ENCODE measurements around the gene SPOCK2. TPM values are rescaled to one million over a fixed set of nuclear protein-coding genes. Genes with fewer than 3 reads are reported as not detected.

Gene SPOCK2
- total and polyA plus RNA-seq, 2 donors (not counting 3 experiments of a cell fraction or from before 2014, with no cell fraction given) = 0.40 to 1.1 TPM

DNA sequence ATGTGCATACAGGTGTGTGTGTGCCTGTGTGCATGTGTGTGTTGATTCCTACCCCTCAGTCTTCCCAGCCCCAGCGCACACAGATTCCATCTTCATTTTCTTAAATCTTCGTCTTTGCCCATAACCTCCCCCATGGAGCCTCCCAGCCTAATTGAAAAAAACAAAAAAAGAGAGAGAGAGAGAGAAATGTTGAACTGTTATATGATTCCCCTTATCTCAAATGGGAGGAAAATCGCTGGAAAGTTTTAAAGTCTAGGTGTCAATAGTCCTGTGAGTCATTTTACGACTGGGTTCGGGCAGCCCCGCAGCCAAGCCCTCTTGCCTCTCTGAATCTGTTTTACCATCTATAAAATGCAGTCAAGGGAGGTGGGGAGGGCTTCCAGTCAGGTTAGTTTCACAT lies 60.9 kb downstream of the SPOCK2 start:
- DNase-seq (ENCODE audit: low read depth, low spot score) (no peak), FAIRE-seq (no peak)
- ChIA-PET CTCF (no interaction called here), POLR2A (no interaction called here)
- peaks cover 3 to 4% of the 10 kb centered on the region in 2 experiments for H3K27me3 ChIP-seq (ENCODE audit: control insufficient read depth in 2 of 2, insufficient read depth in 2 of 2, low read length in 2 of 2)
- intact Hi-C loops (cut with micrococcal nuclease) = no loop called here
- H3K9me1 ChIP-seq (replicated peaks; ENCODE audit: control insufficient read depth, extremely low read depth, insufficient read depth, low read length) = no peaks in the 10 kb centered on the region
- dilution Hi-C loops (cut with MboI; ENCODE audit: extremely low pct_ligation_motif_present, low sequenced_read_pairs) = no loop called here
- no peaks in the 10 kb centered on the region for H3K4me1 ChIP-seq (ENCODE audit: control insufficient read depth, extremely low read depth, insufficient read depth, low read length)
- H3K4me3 ChIP-seq (replicated peaks in 1 of 3; ENCODE audit: insufficient read depth in 1 of 3, low read depth in 1 of 3, low read length in 3 of 3) = no peak overlapping the region
- H3K27ac ChIP-seq (ENCODE audit: insufficient read depth, low read depth, low read length) = no peak overlapping the region
- H3K4me2 ChIP-seq (ENCODE audit: insufficient read depth, low read length) = no peak overlapping the region
- no peak overlapping the region for H2AFZ ChIP-seq (ENCODE audit: low read depth, low read length)
- no TSS peak for BruUV-seq (replicated peaks)
- H3K9ac ChIP-seq (replicated peaks; ENCODE audit: extremely low read depth, insufficient read depth, low read length) = no peak overlapping the region
- H3K36me3 ChIP-seq (ENCODE audit: control insufficient read depth in 2 of 2, extremely low read depth in 1 of 2, insufficient read depth in 2 of 2, low read length in 2 of 2) = no peaks in the 10 kb centered on the region
- H3K9me3 ChIP-seq (replicated peaks; ENCODE audit: control insufficient read depth, insufficient read depth, low read length) = no peaks in the 10 kb centered on the region
- H4K20me1 ChIP-seq (replicated peaks; ENCODE audit: control insufficient read depth, extremely low read depth, insufficient read depth, low read length) = no peaks in the 10 kb centered on the region
- no peaks in the 10 kb centered on the region for H3K79me2 ChIP-seq (ENCODE audit: control insufficient read depth, insufficient read depth, low read length)
- TF ChIP-seq MYC (IDR thresholded peaks at IDR 0.05; ENCODE audit: low read depth, low read length) (no peak), POLR2AphosphoS5 (IDR thresholded peaks at IDR 0.05; ENCODE audit: insufficient read depth, low read depth, low read length) (no peak)

DNA sequence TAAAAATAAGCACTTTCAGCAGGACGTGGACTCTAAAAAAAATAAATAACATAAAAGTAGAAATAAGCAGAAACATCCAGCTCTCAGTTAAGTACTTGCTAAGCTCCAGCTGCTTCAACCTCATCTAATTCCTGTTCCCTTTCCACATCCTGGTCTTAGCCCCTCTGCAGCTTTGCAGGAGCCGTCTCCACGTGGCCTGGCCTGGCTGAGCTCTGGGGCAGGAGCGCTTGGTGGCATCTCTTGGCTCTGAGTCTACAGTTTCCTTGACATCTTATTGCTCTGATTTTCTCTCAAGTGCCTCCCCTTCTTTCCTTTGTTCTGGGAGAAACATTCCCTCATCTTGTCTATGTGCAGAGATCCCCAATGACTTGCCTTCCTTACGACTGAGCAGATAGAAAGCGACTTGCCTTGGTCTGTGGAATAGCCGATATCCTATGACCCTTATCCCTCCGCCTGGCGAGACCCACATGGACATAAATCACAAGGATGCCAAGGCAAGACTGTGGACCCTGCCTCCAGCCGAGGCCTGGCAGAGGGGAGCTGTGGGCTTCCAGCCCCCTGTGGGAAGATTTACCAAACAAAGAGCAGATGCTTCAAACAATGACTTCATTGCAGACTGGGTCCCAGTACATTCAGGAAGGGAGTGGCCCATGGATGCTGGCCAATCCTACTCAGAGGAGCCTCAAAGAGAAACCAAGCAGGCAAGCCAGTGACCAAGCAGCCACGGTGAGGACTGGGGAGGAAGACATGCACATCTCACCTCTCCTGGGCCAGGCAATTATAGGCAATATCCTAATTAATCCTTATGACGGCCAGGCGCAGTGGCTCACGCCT lies 61.9 kb downstream of the SPOCK2 start:
- no peaks in the 10 kb centered on the region for H3K9me3 ChIP-seq (replicated peaks; ENCODE audit: control insufficient read depth, insufficient read depth, low read length)
- dilution Hi-C loops (cut with MboI; ENCODE audit: extremely low pct_ligation_motif_present, low sequenced_read_pairs) (no loop called here), intact Hi-C loops (cut with micrococcal nuclease) (no loop called here)
- POLR2A ChIA-PET = no interaction called here
- DNase-seq (ENCODE audit: low read depth, low spot score) (no peak), FAIRE-seq (no peak)
- no peaks in the 10 kb centered on the region for H3K9me1 ChIP-seq (replicated peaks; ENCODE audit: control insufficient read depth, extremely low read depth, insufficient read depth, low read length)
- no peak overlapping the region for H2AFZ ChIP-seq (ENCODE audit: low read depth, low read length)
- H3K4me3 ChIP-seq (replicated peaks in 1 of 3; ENCODE audit: insufficient read depth in 1 of 3, low read depth in 1 of 3, low read length in 3 of 3) = no peak overlapping the region
- H3K27me3 ChIP-seq (ENCODE audit: control insufficient read depth in 2 of 2, insufficient read depth in 2 of 2, low read length in 2 of 2) = peaks cover 3 to 4% of the 10 kb centered on the region in 2 experiments
- peaks cover 1% of the 10 kb centered on the region for H3K4me1 ChIP-seq (ENCODE audit: control insufficient read depth, extremely low read depth, insufficient read depth, low read length)
- H3K79me2 ChIP-seq (ENCODE audit: control insufficient read depth, insufficient read depth, low read length) = no peaks in the 10 kb centered on the region
- H3K4me2 ChIP-seq (ENCODE audit: insufficient read depth, low read length) = no peak overlapping the region
- H3K9ac ChIP-seq (replicated peaks; ENCODE audit: extremely low read depth, insufficient read depth, low read length) = no peak overlapping the region
- H3K27ac ChIP-seq (ENCODE audit: insufficient read depth, low read depth, low read length) = no peak overlapping the region
- CTCF ChIA-PET = interaction anchor here (2.3 kb wide), 1 partner anchor 22 kb away, joined by 13 read pairs; no protein-coding TSS in a partner anchor
- TF ChIP-seq JUN (IDR thresholded peaks at IDR 0.05; ENCODE audit: borderline replicate concordance, insufficient read depth, insufficient read length, low read depth) (no peak), POLR2AphosphoS5 (IDR thresholded peaks at IDR 0.05; ENCODE audit: insufficient read depth, low read depth, low read length) (no peak), EZH2 (IDR thresholded peaks at IDR 0.05; ENCODE audit: borderline replicate concordance, low read depth, low read length, severe bottlenecking) (no peak), MYC (IDR thresholded peaks at IDR 0.05; ENCODE audit: low read depth, low read length) (no peak)
- TF ChIP-seq, protein P1, sequence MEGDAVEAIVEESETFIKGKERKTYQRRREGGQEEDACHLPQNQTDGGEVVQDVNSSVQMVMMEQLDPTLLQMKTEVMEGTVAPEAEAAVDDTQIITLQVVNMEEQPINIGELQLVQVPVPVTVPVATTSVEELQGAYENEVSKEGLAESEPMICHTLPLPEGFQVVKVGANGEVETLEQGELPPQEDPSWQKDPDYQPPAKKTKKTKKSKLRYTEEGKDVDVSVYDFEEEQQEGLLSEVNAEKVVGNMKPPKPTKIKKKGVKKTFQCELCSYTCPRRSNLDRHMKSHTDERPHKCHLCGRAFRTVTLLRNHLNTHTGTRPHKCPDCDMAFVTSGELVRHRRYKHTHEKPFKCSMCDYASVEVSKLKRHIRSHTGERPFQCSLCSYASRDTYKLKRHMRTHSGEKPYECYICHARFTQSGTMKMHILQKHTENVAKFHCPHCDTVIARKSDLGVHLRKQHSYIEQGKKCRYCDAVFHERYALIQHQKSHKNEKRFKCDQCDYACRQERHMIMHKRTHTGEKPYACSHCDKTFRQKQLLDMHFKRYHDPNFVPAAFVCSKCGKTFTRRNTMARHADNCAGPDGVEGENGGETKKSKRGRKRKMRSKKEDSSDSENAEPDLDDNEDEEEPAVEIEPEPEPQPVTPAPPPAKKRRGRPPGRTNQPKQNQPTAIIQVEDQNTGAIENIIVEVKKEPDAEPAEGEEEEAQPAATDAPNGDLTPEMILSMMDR (IDR thresholded peaks at IDR 0.05; ENCODE audit: extremely low read depth in 1 of 2, insufficient read depth in 1 of 2, low read depth in 1 of 2, low read length in 2 of 2) = no peak
- H3K36me3 ChIP-seq (ENCODE audit: control insufficient read depth in 2 of 2, extremely low read depth in 1 of 2, insufficient read depth in 2 of 2, low read length in 2 of 2) = no peaks in the 10 kb centered on the region
- H4K20me1 ChIP-seq (replicated peaks; ENCODE audit: control insufficient read depth, extremely low read depth, insufficient read depth, low read length) = no peaks in the 10 kb centered on the region
- no TSS peak for BruUV-seq (replicated peaks)
